NB4 (cell line): Measurements from ENCODE around the gene DRC1.

ENCODE experiments used
- CTCF ChIP-seq: IDR thresholded peaks from one replicate; pipeline ENCODE4 v1.5.1; 2012; ENCODE audit warnings: low read depth, low read length
- MAX ChIP-seq: IDR thresholded peaks from 2 replicates; pipeline ENCODE4 v1.6.1; 2011; ENCODE audit warnings: low read depth, low read length
- POLR2A ChIP-seq: IDR thresholded peaks from 2 replicates; pipeline ENCODE4 v1.6.1; 2011; ENCODE audit warnings: mild to moderate bottlenecking; ENCODE audit not compliant: insufficient read length; ENCODE audit errors: extremely low read depth

- no peak for TF ChIP-seq CTCF
- no peak for TF ChIP-seq POLR2A
- no peak for TF ChIP-seq MAX
Measured at GRCh38 chr2:26430826-26431225, 29.1 kb downstream of the DRC1 start.
